ENCODE results near the gene NDUFA5. TPM values are rescaled to one million over a fixed set of nuclear protein-coding genes. Genes with fewer than 3 reads are reported as not detected.

Gene NDUFA5
- total and polyA plus RNA-seq, 2 experiments from 2014 or later: 55.2 to 207 TPM

GRCh38 chr7:123579416-123579815 lies 21.8 kb upstream of the NDUFA5 start:
- Mint-ChIP-seq H3K4me3 (no peak overlapping the region), H3K4me1 (peaks cover 45% of the 10 kb centered on the region), H3K36me3 (ENCODE audit: low read depth) (no peaks in the 10 kb centered on the region), H3K27me3 (ENCODE audit: insufficient read depth, low read depth, poor library complexity) (no peaks in the 10 kb centered on the region), H3K27ac (no peak overlapping the region), H3K9me3 (no peaks in the 10 kb centered on the region)
- Histone ChIP-seq H3K4me1 (ENCODE audit: insufficient read depth) (peaks cover 28% of the 10 kb centered on the region), H3K79me2 (replicated peaks; ENCODE audit: insufficient read depth) (no peaks in the 10 kb centered on the region), H2AFZ (no peak overlapping the region), H3K4me3 (no peak overlapping the region), H3F3A (replicated peaks; ENCODE audit: low read depth) (no peaks in the 10 kb centered on the region), H3K9me2 (ENCODE audit: insufficient read depth) (no peaks in the 10 kb centered on the region), H4K20me1 (replicated peaks; ENCODE audit: insufficient read depth) (no peaks in the 10 kb centered on the region), H3K4me2 (no peak overlapping the region), H3K36me3 (ENCODE audit: insufficient read depth) (no peaks in the 10 kb centered on the region), H3K27ac (ENCODE audit: low read depth) (no peak overlapping the region), H3K27me3 (ENCODE audit: insufficient read depth) (no peaks in the 10 kb centered on the region)
- no peak for TF ChIP-seq EZH2 (IDR thresholded peaks at IDR 0.05; ENCODE audit: low read depth, unreplicated experiment)
- no peak for TF ChIP-seq JUNB (IDR thresholded peaks at IDR 0.05; ENCODE audit: unreplicated experiment)
- TF ChIP-seq, protein P1, sequence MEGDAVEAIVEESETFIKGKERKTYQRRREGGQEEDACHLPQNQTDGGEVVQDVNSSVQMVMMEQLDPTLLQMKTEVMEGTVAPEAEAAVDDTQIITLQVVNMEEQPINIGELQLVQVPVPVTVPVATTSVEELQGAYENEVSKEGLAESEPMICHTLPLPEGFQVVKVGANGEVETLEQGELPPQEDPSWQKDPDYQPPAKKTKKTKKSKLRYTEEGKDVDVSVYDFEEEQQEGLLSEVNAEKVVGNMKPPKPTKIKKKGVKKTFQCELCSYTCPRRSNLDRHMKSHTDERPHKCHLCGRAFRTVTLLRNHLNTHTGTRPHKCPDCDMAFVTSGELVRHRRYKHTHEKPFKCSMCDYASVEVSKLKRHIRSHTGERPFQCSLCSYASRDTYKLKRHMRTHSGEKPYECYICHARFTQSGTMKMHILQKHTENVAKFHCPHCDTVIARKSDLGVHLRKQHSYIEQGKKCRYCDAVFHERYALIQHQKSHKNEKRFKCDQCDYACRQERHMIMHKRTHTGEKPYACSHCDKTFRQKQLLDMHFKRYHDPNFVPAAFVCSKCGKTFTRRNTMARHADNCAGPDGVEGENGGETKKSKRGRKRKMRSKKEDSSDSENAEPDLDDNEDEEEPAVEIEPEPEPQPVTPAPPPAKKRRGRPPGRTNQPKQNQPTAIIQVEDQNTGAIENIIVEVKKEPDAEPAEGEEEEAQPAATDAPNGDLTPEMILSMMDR (conservative IDR thresholded peaks at IDR 0.05; ENCODE audit: low read depth in 2 of 2): no peak
- TF ChIP-seq, protein P2, sequence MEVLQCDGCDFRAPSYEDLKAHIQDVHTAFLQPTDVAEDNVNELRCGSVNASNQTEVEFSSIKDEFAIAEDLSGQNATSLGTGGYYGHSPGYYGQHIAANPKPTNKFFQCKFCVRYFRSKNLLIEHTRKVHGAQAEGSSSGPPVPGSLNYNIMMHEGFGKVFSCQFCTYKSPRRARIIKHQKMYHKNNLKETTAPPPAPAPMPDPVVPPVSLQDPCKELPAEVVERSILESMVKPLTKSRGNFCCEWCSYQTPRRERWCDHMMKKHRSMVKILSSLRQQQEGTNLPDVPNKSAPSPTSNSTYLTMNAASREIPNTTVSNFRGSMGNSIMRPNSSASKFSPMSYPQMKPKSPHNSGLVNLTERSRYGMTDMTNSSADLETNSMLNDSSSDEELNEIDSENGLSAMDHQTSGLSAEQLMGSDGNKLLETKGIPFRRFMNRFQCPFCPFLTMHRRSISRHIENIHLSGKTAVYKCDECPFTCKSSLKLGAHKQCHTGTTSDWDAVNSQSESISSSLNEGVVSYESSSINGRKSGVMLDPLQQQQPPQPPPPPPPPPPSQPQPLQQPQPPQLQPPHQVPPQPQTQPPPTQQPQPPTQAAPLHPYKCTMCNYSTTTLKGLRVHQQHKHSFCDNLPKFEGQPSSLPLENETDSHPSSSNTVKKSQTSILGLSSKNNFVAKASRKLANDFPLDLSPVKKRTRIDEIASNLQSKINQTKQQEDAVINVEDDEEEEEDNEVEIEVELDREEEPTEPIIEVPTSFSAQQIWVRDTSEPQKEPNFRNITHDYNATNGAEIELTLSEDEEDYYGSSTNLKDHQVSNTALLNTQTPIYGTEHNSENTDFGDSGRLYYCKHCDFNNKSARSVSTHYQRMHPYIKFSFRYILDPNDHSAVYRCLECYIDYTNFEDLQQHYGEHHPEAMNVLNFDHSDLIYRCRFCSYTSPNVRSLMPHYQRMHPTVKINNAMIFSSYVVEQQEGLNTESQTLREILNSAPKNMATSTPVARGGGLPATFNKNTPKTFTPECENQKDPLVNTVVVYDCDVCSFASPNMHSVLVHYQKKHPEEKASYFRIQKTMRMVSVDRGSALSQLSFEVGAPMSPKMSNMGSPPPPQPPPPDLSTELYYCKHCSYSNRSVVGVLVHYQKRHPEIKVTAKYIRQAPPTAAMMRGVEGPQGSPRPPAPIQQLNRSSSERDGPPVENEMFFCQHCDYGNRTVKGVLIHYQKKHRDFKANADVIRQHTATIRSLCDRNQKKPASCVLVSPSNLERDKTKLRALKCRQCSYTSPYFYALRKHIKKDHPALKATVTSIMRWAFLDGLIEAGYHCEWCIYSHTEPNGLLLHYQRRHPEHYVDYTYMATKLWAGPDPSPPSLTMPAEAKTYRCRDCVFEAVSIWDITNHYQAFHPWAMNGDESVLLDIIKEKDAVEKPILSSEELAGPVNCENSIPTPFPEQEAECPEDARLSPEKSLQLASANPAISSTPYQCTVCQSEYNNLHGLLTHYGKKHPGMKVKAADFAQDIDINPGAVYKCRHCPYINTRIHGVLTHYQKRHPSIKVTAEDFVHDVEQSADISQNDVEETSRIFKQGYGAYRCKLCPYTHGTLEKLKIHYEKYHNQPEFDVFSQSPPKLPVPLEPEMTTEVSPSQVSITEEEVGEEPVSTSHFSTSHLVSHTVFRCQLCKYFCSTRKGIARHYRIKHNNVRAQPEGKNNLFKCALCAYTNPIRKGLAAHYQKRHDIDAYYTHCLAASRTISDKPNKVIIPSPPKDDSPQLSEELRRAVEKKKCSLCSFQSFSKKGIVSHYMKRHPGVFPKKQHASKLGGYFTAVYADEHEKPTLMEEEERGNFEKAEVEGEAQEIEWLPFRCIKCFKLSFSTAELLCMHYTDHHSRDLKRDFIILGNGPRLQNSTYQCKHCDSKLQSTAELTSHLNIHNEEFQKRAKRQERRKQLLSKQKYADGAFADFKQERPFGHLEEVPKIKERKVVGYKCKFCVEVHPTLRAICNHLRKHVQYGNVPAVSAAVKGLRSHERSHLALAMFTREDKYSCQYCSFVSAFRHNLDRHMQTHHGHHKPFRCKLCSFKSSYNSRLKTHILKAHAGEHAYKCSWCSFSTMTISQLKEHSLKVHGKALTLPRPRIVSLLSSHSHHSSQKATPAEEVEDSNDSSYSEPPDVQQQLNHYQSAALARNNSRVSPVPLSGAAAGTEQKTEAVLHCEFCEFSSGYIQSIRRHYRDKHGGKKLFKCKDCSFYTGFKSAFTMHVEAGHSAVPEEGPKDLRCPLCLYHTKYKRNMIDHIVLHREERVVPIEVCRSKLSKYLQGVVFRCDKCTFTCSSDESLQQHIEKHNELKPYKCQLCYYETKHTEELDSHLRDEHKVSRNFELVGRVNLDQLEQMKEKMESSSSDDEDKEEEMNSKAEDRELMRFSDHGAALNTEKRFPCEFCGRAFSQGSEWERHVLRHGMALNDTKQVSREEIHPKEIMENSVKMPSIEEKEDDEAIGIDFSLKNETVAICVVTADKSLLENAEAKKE (CRISPR knock-in tag; IDR thresholded peaks at IDR 0.05): no peak
- no peak for TF ChIP-seq EZH2phosphoT487 (IDR thresholded peaks at IDR 0.05; ENCODE audit: unreplicated experiment)
- TF ChIP-seq CREB1 (CRISPR knock-in tag; IDR thresholded peaks at IDR 0.05; ENCODE audit: low read depth): no peak
- TF ChIP-seq ZNF331 (CRISPR knock-in tag; IDR thresholded peaks at IDR 0.05; ENCODE audit: low read depth): no peak
- TF ChIP-seq ETS1 (IDR thresholded peaks at IDR 0.05): no peak
- TF ChIP-seq REST (IDR thresholded peaks at IDR 0.05; ENCODE audit: unreplicated experiment): no peak
- no peak for TF ChIP-seq NANOG (IDR thresholded peaks at IDR 0.05; ENCODE audit: borderline replicate concordance)
- TF ChIP-seq STAT1 (IDR thresholded peaks at IDR 0.05; ENCODE audit: unreplicated experiment): no peak
- no peak for TF ChIP-seq ZNF114 (CRISPR knock-in tag; IDR thresholded peaks at IDR 0.05)
- no peak for TF ChIP-seq POLR2AphosphoS5 (IDR thresholded peaks at IDR 0.05; ENCODE audit: low read depth)
- no peak for ATAC-seq
- DNase-seq (ENCODE audit: low spot score): no peak
